ENCODE results near the gene TREM2.
"Not testable (repeated sequence)": the region's sequence is repeated elsewhere in the genome, so short reads cannot be mapped to it uniquely, and the experiment has no call there.

Gene TREM2

GRCh38 chr6:41155132-41155805, 7.6 kb downstream of the TREM2 start:
- no peak for DNase-seq

GRCh38 chr6:41153992-41154625, 8.8 kb downstream of the TREM2 start, which contains the start of gene TREML1:
TREML1 (minus strand) TSS chr6:41154347; CDS start chr6:41154288, 59 bp downstream.
- DNase-seq, result no peak

GRCh38 chr6:41153451-41153850, 9.5 kb downstream of the TREM2 start:
- no peak for DNase-seq

GRCh38 chr6:41150671-41151070, 12.2 kb downstream of the TREM2 start:
- no peak for DNase-seq

GRCh38 chr6:41147917-41148316, 15.0 kb downstream of the TREM2 start:
- no peak for DNase-seq

GRCh38 chr6:41136911-41137310, 26.0 kb downstream of the TREM2 start:
- no peak for DNase-seq

- DNase-seq, result no peak
Measured at GRCh38 chr6:41135062-41135832, 27.7 kb downstream of the TREM2 start.

GRCh38 chr6:41132254-41132653, 30.7 kb downstream of the TREM2 start:
- no peak for DNase-seq

GRCh38 chr6:41125282-41125681, 37.6 kb downstream of the TREM2 start:
- DNase-seq, result no peak

- DNase-seq, result no peak
Measured at GRCh38 chr6:41122918-41123317, 40.0 kb downstream of the TREM2 start.

GRCh38 chr6:41122373-41122772, 40.5 kb downstream of the TREM2 start:
- DNase-seq, result no peak

- no peak for DNase-seq
Measured at GRCh38 chr6:41120058-41120457, 42.9 kb downstream of the TREM2 start.

GRCh38 chr6:41119508-41119907, 43.4 kb downstream of the TREM2 start:
- no peak for DNase-seq

- not testable (repeated sequence) for DNase-seq
Measured at GRCh38 chr6:41115027-41115426, 47.9 kb downstream of the TREM2 start.

GRCh38 chr6:41111017-41111416, 51.9 kb downstream of the TREM2 start:
- no peak for DNase-seq
